Lower leg skin (tissue), 4 donors: Measurements from ENCODE around the gene KANK4. TPM values are rescaled to one million over a fixed set of nuclear protein-coding genes. Genes with fewer than 3 reads are reported as not detected.

Experiments
- DNase-seq, 2 donors: peaks; one replicate each; pipeline ENCODE4 v3.0.0-alpha.2; 2019; ENCODE audit warnings: low spot score in 2 of 2
- H3K4me3 ChIP-seq: fragments of 200-600 bp; sonication (generic); 2 replicates; pipeline ENCODE4 v1.5.1; 2017; ENCODE audit warnings: mild to moderate bottlenecking, low read depth; ENCODE audit not compliant: poor library complexity, severe bottlenecking
- CTCF ChIP-seq, 3 donors: fragments of 450-650 bp; IDR thresholded peaks; one replicate each; pipeline ENCODE4 v1.5.1; 2016; ENCODE audit warnings: antibody characterized with exemption in 3 of 3, mild to moderate bottlenecking in 3 of 3, moderate library complexity in 2 of 3
- POLR2A ChIP-seq, 2 donors: fragments of 450-650 bp; IDR thresholded peaks; one replicate each; pipeline ENCODE4 v1.6.1; 2016 to 2017; ENCODE audit warnings: antibody characterized with exemption in 2 of 2, mild to moderate bottlenecking in 1 of 2, moderate library complexity in 1 of 2
- WGBS, 2 donors: methylation state at CpG; one replicate each; pipeline ENCODE4 v1.1.5; 2018; 5-methylcytosine and 5-hydroxymethylcytosine counted together
- intact Hi-C: fragments of 100-400 bp; cut with DNase I; formaldehyde crosslinking; loops from one replicate; pipeline ENCODE4 v1.15.0; 2023; ENCODE audit warnings: low total_unique reads
- total RNA-seq, 4 donors: library from RNA; depleted of rRNA; stranded (reverse); fragments of >200 nt; gene quantifications; one replicate each; pipeline ENCODE4 v1.1.0, GENCODE V29; 2016

KANK4 gene
- total RNA-seq, 4 donors from 2014 or later = 0.21 to 1.5 (median 0.72) TPM

- 86 to 88% methylated on average over 17 of the region's 17 CpGs for WGBS, 2 donors
- intact Hi-C loops = no loop called here
- TF ChIP-seq POLR2A (IDR thresholded peaks at IDR 0.05) = no peak
- no peak for TF ChIP-seq CTCF (IDR thresholded peaks at IDR 0.05)
- no peak for DNase-seq
- no peak overlapping the region for H3K4me3 ChIP-seq
Measured at GRCh38 chr1:62196086-62196690, 123.0 kb downstream of the KANK4 start.

GRCh38 chr1:62194651-62195544 is 124.3 kb downstream of the KANK4 start, which contains the start of gene L1TD1:
Gene L1TD1 (plus strand): TSS chr1:62194849. CDS start chr1:62206629, 11,780 bp downstream.
- TF ChIP-seq POLR2A (IDR thresholded peaks at IDR 0.05) = no peak
- TF ChIP-seq CTCF (IDR thresholded peaks at IDR 0.05) = no peak
- H3K4me3 ChIP-seq = peak within 1 kb of the TSS; percentile 20
- 10 to 15% methylated on average over 39 to 52 of the region's 55 CpGs for WGBS, 2 donors
- DNase-seq = peak in 1 of 2 donors; percentile 71
- intact Hi-C loops = no loop called here

- TF ChIP-seq POLR2A (IDR thresholded peaks at IDR 0.05) (no peak), CTCF (IDR thresholded peaks at IDR 0.05) (no peak)
- peak in 1 of 2 donors; percentile 25 for DNase-seq
- no peak overlapping the region for H3K4me3 ChIP-seq
- intact Hi-C loops = no loop called here
- 98% methylated on average over 8 of the region's 8 CpGs for WGBS, 2 donors
Measured at GRCh38 chr1:62188111-62188510, 131.1 kb downstream of the KANK4 start.

GRCh38 chr1:62187548-62187947 is 131.7 kb downstream of the KANK4 start:
- DNase-seq = peak in 1 of 2 donors; percentile 60
- intact Hi-C loops = no loop called here
- 96% methylated on average over 5 of the region's 5 CpGs for WGBS, 2 donors
- TF ChIP-seq POLR2A (IDR thresholded peaks at IDR 0.05) (no peak), CTCF (IDR thresholded peaks at IDR 0.05) (no peak)
- no peak overlapping the region for H3K4me3 ChIP-seq

Other genes with a start within 250 kb of the KANK4 start
- under 1 TPM in 1 of 4 donors, not detected in 3; 0.04 TPM for gene L1TD1, start 124.6 kb downstream of the KANK4 start, total RNA-seq
- gene USP1, start 117.6 kb upstream of the KANK4 start, total RNA-seq = 10 to 100 TPM; 23.9 to 28.4 (median 25.8) TPM